Panc1 (cell line): Measurements from ENCODE around the gene TMPRSS2. TPM values are rescaled to one million over a fixed set of nuclear protein-coding genes. Genes with fewer than 3 reads are reported as not detected.

Experiments used
- ATAC-seq: fragments of 200-7000 bp; cut with Tn5 transposase; 2 replicates; pipeline ENCODE4 v1.9.1; 2020; ENCODE audit warnings: mild to moderate bottlenecking, moderate library complexity
- BruUV-seq: library from RNA; stranded (reverse); fragments of 400-500 nt; replicated peaks from 2 replicates; lab custom pipeline; 2021; lab: Mats Ljungman, UMichigan
- CTCF ChIA-PET: fragments of 300-600 bp; sonication (Branson Sonifier 250); formaldehyde crosslinking; loops from one replicate; lab custom pipeline; 2022; ENCODE audit warnings: antibody characterized with exemption; lab: Charles Lee
- POLR2A ChIA-PET: fragments of 300-600 bp; sonication (Branson Sonifier 250); formaldehyde crosslinking; loops from one replicate; lab custom pipeline; 2022; ENCODE audit warnings: antibody characterized with exemption; lab: Charles Lee
- DNase-seq: peaks from one replicate; pipeline ENCODE4 v3.0.0-alpha.2; 2010; ENCODE audit warnings: low read depth, low spot score
- H3K27ac ChIP-seq: 2 replicates; pipeline ENCODE4 v1.5.1; 2011; ENCODE audit warnings: mild to moderate bottlenecking, low read length, inconsistent platforms
- H3K27me3 ChIP-seq: fragments of 200-500 bp; sonication (Bioruptor generic); 2 replicates; pipeline ENCODE4 v1.6.0; 2014; ENCODE audit warnings: low read length, inconsistent platforms; ENCODE audit not compliant: control insufficient read depth, insufficient read depth
- H3K36me3 ChIP-seq: fragments of 200-500 bp; sonication (Bioruptor generic); 2 replicates; pipeline ENCODE4 v1.5.1; 2014; ENCODE audit warnings: inconsistent platforms, mild to moderate bottlenecking, low read length, moderate library complexity; ENCODE audit not compliant: control insufficient read depth, insufficient read depth
- H3K4me1 ChIP-seq: 2 replicates; pipeline ENCODE4 v1.5.1; 2011; ENCODE audit warnings: inconsistent platforms, mild to moderate bottlenecking, low read length, moderate library complexity; ENCODE audit not compliant: control insufficient read depth, insufficient read depth
- H3K4me3 ChIP-seq, 2 experiments: 2 replicates each; pipeline ENCODE4 v1.5.1; 2011 to 2012; ENCODE audit warnings: low read depth in 2 of 2, low read length in 2 of 2, mild to moderate bottlenecking in 2 of 2, inconsistent platforms in 1 of 2, moderate library complexity in 1 of 2
- H3K9me3 ChIP-seq: fragments of 200-500 bp; sonication (Bioruptor generic); 2 replicates; pipeline ENCODE4 v1.5.1; 2014; ENCODE audit warnings: low read depth, mild to moderate bottlenecking, inconsistent platforms, low read length, moderate library complexity; ENCODE audit not compliant: control insufficient read depth, insufficient read depth
- POLR2AphosphoS5 ChIP-seq: IDR thresholded peaks from 2 replicates; pipeline ENCODE4 v1.6.1; 2012; ENCODE audit warnings: mild to moderate bottlenecking, low read depth, low read length, moderate library complexity
- REST ChIP-seq, 2 experiments: IDR thresholded peaks; 2 replicates each; pipeline ENCODE4 v1.6.1; 2011 to 2012; ENCODE audit warnings: low read depth in 2 of 2, control low read depth in 1 of 2, low read length in 1 of 2, mild to moderate bottlenecking in 1 of 2, moderate library complexity in 1 of 2; ENCODE audit not compliant: insufficient read depth in 1 of 2
- SIN3A ChIP-seq: IDR thresholded peaks from 2 replicates; pipeline ENCODE4 v1.6.1; 2012; ENCODE audit warnings: low read depth, mild to moderate bottlenecking, low read length, moderate library complexity, borderline replicate concordance; ENCODE audit not compliant: insufficient read depth
- TCF7L2 ChIP-seq: IDR thresholded peaks from 2 replicates; pipeline ENCODE4 v1.6.1; 2011; ENCODE audit warnings: mild to moderate bottlenecking, low read depth, low read length, inconsistent platforms
- in situ Hi-C: cut with HindIII; loops from 2 replicates; pipeline ENCODE4 v1.10.0; 2016; ENCODE audit warnings: low sequenced_read_pairs, low pct_unique_long_range_greater_than_20kb
- intact Hi-C: fragments of 100-400 bp; cut with micrococcal nuclease; formaldehyde crosslinking; loops from one replicate; pipeline ENCODE4 v1.10.0; 2022; ENCODE audit not compliant: unreplicated experiment
- total RNA-seq: library from RNA; stranded (reverse); gene quantifications from one replicate; pipeline ENCODE4 v1.2.1, GENCODE V29; 2021; ENCODE audit not compliant: unreplicated experiment
- TF ChIP-seq, protein P1 (sequence below): fragments of 450-650 bp; IDR thresholded peaks from 2 replicates; pipeline ENCODE4 v1.5.1; 2017; ENCODE audit warnings: mild to moderate bottlenecking

The TMPRSS2 gene
- total RNA-seq, 1 experiment from 2014 or later: 111 TPM

- H3K4me3 ChIP-seq: peak overlapping the region in 1 of 2 experiments; percentile 56; a peak in 2 of 4 replicates
- H3K4me1 ChIP-seq: peaks cover 51% of the 10 kb centered on the region
- in situ Hi-C loops (no loop called here), intact Hi-C loops (no loop called here)
- CTCF ChIA-PET: no interaction called here
- no peaks in the 10 kb centered on the region for H3K9me3 ChIP-seq
- ATAC-seq (no peak), DNase-seq (no peak)
- BruUV-seq: no TSS peak
- no peaks in the 10 kb centered on the region for H3K27me3 ChIP-seq
- TF ChIP-seq SIN3A (no peak), POLR2AphosphoS5 (no peak), REST (IDR thresholded peaks at IDR 0.05; ENCODE audit: insufficient read depth in 1 of 2, low read depth in 2 of 2, low read length in 1 of 2) (no peak), TCF7L2 (no peak)
- TF ChIP-seq, protein P1, sequence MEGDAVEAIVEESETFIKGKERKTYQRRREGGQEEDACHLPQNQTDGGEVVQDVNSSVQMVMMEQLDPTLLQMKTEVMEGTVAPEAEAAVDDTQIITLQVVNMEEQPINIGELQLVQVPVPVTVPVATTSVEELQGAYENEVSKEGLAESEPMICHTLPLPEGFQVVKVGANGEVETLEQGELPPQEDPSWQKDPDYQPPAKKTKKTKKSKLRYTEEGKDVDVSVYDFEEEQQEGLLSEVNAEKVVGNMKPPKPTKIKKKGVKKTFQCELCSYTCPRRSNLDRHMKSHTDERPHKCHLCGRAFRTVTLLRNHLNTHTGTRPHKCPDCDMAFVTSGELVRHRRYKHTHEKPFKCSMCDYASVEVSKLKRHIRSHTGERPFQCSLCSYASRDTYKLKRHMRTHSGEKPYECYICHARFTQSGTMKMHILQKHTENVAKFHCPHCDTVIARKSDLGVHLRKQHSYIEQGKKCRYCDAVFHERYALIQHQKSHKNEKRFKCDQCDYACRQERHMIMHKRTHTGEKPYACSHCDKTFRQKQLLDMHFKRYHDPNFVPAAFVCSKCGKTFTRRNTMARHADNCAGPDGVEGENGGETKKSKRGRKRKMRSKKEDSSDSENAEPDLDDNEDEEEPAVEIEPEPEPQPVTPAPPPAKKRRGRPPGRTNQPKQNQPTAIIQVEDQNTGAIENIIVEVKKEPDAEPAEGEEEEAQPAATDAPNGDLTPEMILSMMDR: no peak
- H3K27ac ChIP-seq: peak overlapping the region; percentile 83
- POLR2A ChIA-PET: no interaction called here
- H3K36me3 ChIP-seq: no peaks in the 10 kb centered on the region
Observed at GRCh38 chr21:41504030-41504429, 3.9 kb downstream of the TMPRSS2 start.

GRCh38 chr21:41503331-41503730 lies 4.6 kb downstream of the TMPRSS2 start:
- intact Hi-C loops: no loop called here
- in situ Hi-C loops: no loop called here
- ATAC-seq: no peak

More at GRCh38 chr21:41503331-41503730, 4.6 kb downstream of the TMPRSS2 start:
- POLR2A ChIA-PET: no interaction called here
- DNase-seq: no peak
- Histone ChIP-seq H3K4me3 (peak overlapping the region in 1 of 2 experiments; percentile 2; a peak in 1 of 4 replicates), H3K9me3 (no peaks in the 10 kb centered on the region), H3K27me3 (no peaks in the 10 kb centered on the region), H3K36me3 (no peaks in the 10 kb centered on the region), H3K4me1 (peaks cover 50% of the 10 kb centered on the region), H3K27ac (peak overlapping the region; percentile 17; the same call in 1 of the 2 replicates)
- CTCF ChIA-PET: no interaction called here
- TF ChIP-seq TCF7L2 (no peak), POLR2AphosphoS5 (no peak), SIN3A (no peak), REST (IDR thresholded peaks at IDR 0.05; ENCODE audit: insufficient read depth in 1 of 2, low read depth in 2 of 2, low read length in 1 of 2) (no peak)
- TF ChIP-seq, protein P1: no peak
- BruUV-seq: no TSS peak
